Measurements from ENCODE around the gene STXBP4.

STXBP4 gene

DNA sequence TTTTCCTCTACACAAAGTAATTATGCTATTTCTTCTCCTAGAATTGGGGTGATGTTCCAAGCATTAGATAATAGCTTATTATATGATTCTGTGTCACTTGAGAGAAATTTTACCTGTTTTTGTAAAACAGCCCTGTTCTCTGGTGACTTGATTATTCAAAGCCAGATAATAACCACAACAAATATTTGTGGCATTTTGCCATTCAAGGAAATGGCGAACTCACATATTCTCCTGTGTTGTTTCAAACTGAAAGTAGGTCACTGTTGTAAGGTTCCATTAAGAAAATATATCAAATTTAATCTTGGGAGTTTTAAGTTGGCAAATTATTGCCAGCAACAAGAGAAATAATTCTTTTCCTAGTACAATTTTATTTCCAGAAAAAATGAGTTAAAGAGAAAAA, 124.8 kb downstream of the STXBP4 start:
- Histone ChIP-seq H3K36me3 (ENCODE audit: control insufficient read depth, insufficient read depth, low read length) (no peaks in the 10 kb centered on the region), H3K9ac (ENCODE audit: low read length) (no peak overlapping the region), H3K4me1 (ENCODE audit: control insufficient read depth, insufficient read depth, low read length) (no peaks in the 10 kb centered on the region), H3K9me3 (ENCODE audit: control insufficient read depth, low read length) (no peaks in the 10 kb centered on the region), H3K27me3 (ENCODE audit: control insufficient read depth, insufficient read depth, low read length) (no peaks in the 10 kb centered on the region), H3K4me3 (ENCODE audit: low read length) (no peak overlapping the region)

- Histone ChIP-seq H3K4me1 (ENCODE audit: control insufficient read depth, insufficient read depth, low read length) (no peaks in the 10 kb centered on the region), H3K4me3 (ENCODE audit: low read length) (no peak overlapping the region), H3K9me3 (ENCODE audit: control insufficient read depth, low read length) (no peaks in the 10 kb centered on the region), H3K27me3 (ENCODE audit: control insufficient read depth, insufficient read depth, low read length) (no peaks in the 10 kb centered on the region), H3K9ac (ENCODE audit: low read length) (no peak overlapping the region), H3K36me3 (ENCODE audit: control insufficient read depth, insufficient read depth, low read length) (no peaks in the 10 kb centered on the region)
Measured at GRCh38 chr17:55098765-55099164, 130.2 kb downstream of the STXBP4 start.

DNA sequence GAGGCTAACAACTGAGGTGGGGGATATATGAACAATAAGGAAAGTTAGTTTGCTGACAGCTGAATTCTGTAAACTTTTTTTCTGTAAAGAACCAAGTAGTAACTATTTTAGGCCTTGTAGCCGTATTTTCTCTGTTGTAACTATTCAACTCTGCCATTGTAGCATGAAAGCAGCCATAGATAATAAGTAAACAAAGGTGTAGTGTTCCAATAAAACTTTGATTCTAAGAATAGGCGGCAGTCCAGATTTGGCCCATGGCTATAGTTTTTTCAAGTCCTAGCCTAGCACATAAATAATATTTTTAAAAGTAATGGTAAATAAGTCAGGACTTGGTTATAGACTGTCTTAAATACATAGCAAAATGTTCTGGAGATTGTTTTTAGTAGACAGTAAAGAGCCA, 142.0 kb downstream of the STXBP4 start:
- Histone ChIP-seq H3K4me3 (ENCODE audit: low read length) (no peak overlapping the region), H3K9ac (ENCODE audit: low read length) (no peak overlapping the region), H3K4me1 (ENCODE audit: control insufficient read depth, insufficient read depth, low read length) (no peaks in the 10 kb centered on the region), H3K9me3 (ENCODE audit: control insufficient read depth, low read length) (no peaks in the 10 kb centered on the region), H3K36me3 (ENCODE audit: control insufficient read depth, insufficient read depth, low read length) (no peaks in the 10 kb centered on the region), H3K27me3 (ENCODE audit: control insufficient read depth, insufficient read depth, low read length) (no peaks in the 10 kb centered on the region)

GRCh38 chr17:55114283-55114682, 145.7 kb downstream of the STXBP4 start:
- Histone ChIP-seq H3K9ac (ENCODE audit: low read length) (no peak overlapping the region), H3K4me3 (ENCODE audit: low read length) (no peak overlapping the region), H3K36me3 (ENCODE audit: control insufficient read depth, insufficient read depth, low read length) (no peaks in the 10 kb centered on the region), H3K4me1 (ENCODE audit: control insufficient read depth, insufficient read depth, low read length) (no peaks in the 10 kb centered on the region), H3K27me3 (ENCODE audit: control insufficient read depth, insufficient read depth, low read length) (no peaks in the 10 kb centered on the region), H3K9me3 (ENCODE audit: control insufficient read depth, low read length) (no peaks in the 10 kb centered on the region)

DNA sequence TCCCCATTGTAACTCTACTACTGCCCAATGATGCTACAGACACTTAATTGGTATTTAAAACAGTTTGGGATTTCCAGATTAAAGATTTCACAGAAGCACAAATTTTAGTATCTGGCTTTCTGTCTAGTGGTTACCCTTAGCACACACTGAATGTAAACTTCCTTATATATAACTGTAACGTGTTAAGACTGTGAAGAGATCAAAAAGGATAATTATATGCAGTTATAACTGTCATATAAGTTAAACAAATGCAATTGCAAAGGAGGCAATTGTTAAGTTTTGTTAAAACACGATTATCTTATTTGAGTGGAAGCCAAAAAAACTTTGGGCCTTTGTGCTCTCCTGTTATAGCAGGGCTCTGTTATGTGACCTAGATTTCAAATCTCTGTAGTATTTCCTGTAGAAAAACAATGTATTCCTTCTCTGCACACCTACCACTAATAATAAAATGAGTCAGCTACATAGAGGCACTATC, 147.9 kb downstream of the STXBP4 start:
- Histone ChIP-seq H3K9ac (ENCODE audit: low read length) (no peak overlapping the region), H3K4me3 (ENCODE audit: low read length) (no peak overlapping the region)

DNA sequence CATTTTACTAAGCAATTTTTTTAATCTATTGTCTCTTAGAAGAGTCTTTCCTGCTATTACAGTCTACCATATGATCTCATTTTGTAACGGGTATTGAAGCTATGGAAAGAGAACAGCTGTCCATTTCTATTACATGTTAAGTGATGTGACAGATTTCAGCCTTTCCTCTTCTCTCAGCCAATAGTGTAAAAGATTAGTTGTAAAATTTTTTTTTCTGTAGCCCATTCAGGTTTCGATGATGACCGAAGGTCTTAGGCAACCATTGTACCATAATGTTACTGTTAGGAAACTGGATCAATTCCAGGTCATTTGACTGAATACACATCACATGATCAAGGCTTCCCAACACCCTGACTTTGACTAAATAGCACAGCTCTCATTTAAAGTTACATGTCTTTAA, 148.6 kb downstream of the STXBP4 start:
- Histone ChIP-seq H3K9ac (ENCODE audit: low read length) (no peak overlapping the region), H3K4me3 (ENCODE audit: low read length) (no peak overlapping the region), H3K36me3 (ENCODE audit: control insufficient read depth, insufficient read depth, low read length) (no peaks in the 10 kb centered on the region), H3K4me1 (ENCODE audit: control insufficient read depth, insufficient read depth, low read length) (no peaks in the 10 kb centered on the region), H3K27me3 (ENCODE audit: control insufficient read depth, insufficient read depth, low read length) (no peaks in the 10 kb centered on the region), H3K9me3 (ENCODE audit: control insufficient read depth, low read length) (no peaks in the 10 kb centered on the region)

More for the DNA sequence above, 147.9 kb downstream of the STXBP4 start:
- H3K9me3 ChIP-seq (ENCODE audit: control insufficient read depth, low read length), result no peaks in the 10 kb centered on the region
- H3K36me3 ChIP-seq (ENCODE audit: control insufficient read depth, insufficient read depth, low read length), result no peaks in the 10 kb centered on the region
- H3K27me3 ChIP-seq (ENCODE audit: control insufficient read depth, insufficient read depth, low read length), result no peaks in the 10 kb centered on the region
- no peaks in the 10 kb centered on the region for H3K4me1 ChIP-seq (ENCODE audit: control insufficient read depth, insufficient read depth, low read length)

GRCh38 chr17:55120651-55121050, 152.1 kb downstream of the STXBP4 start:
- no peaks in the 10 kb centered on the region for H3K27me3 ChIP-seq (ENCODE audit: control insufficient read depth, insufficient read depth, low read length)
- no peak overlapping the region for H3K9ac ChIP-seq (ENCODE audit: low read length)
- no peaks in the 10 kb centered on the region for H3K4me1 ChIP-seq (ENCODE audit: control insufficient read depth, insufficient read depth, low read length)
- H3K4me3 ChIP-seq (ENCODE audit: low read length), result no peak overlapping the region
- no peaks in the 10 kb centered on the region for H3K9me3 ChIP-seq (ENCODE audit: control insufficient read depth, low read length)
- no peaks in the 10 kb centered on the region for H3K36me3 ChIP-seq (ENCODE audit: control insufficient read depth, insufficient read depth, low read length)

- H3K4me1 ChIP-seq (ENCODE audit: control insufficient read depth, insufficient read depth, low read length), result no peaks in the 10 kb centered on the region
- no peak overlapping the region for H3K9ac ChIP-seq (ENCODE audit: low read length)
- no peaks in the 10 kb centered on the region for H3K36me3 ChIP-seq (ENCODE audit: control insufficient read depth, insufficient read depth, low read length)
- H3K4me3 ChIP-seq (ENCODE audit: low read length), result no peak overlapping the region
- H3K9me3 ChIP-seq (ENCODE audit: control insufficient read depth, low read length), result no peaks in the 10 kb centered on the region
- H3K27me3 ChIP-seq (ENCODE audit: control insufficient read depth, insufficient read depth, low read length), result no peaks in the 10 kb centered on the region
Measured at GRCh38 chr17:55121268-55121667, 152.7 kb downstream of the STXBP4 start.

- Histone ChIP-seq H3K4me3 (ENCODE audit: low read length) (no peak overlapping the region), H3K9me3 (ENCODE audit: control insufficient read depth, low read length) (no peaks in the 10 kb centered on the region), H3K9ac (ENCODE audit: low read length) (no peak overlapping the region), H3K4me1 (ENCODE audit: control insufficient read depth, insufficient read depth, low read length) (no peaks in the 10 kb centered on the region), H3K36me3 (ENCODE audit: control insufficient read depth, insufficient read depth, low read length) (no peaks in the 10 kb centered on the region), H3K27me3 (ENCODE audit: control insufficient read depth, insufficient read depth, low read length) (no peaks in the 10 kb centered on the region)
Measured at GRCh38 chr17:55122114-55122513, 153.5 kb downstream of the STXBP4 start.

GRCh38 chr17:55124730-55125360, 156.3 kb downstream of the STXBP4 start:
- Histone ChIP-seq H3K9ac (ENCODE audit: low read length) (no peak overlapping the region), H3K36me3 (ENCODE audit: control insufficient read depth, insufficient read depth, low read length) (no peaks in the 10 kb centered on the region), H3K9me3 (ENCODE audit: control insufficient read depth, low read length) (no peaks in the 10 kb centered on the region), H3K27me3 (ENCODE audit: control insufficient read depth, insufficient read depth, low read length) (no peaks in the 10 kb centered on the region), H3K4me1 (ENCODE audit: control insufficient read depth, insufficient read depth, low read length) (no peaks in the 10 kb centered on the region), H3K4me3 (ENCODE audit: low read length) (no peak overlapping the region)

DNA sequence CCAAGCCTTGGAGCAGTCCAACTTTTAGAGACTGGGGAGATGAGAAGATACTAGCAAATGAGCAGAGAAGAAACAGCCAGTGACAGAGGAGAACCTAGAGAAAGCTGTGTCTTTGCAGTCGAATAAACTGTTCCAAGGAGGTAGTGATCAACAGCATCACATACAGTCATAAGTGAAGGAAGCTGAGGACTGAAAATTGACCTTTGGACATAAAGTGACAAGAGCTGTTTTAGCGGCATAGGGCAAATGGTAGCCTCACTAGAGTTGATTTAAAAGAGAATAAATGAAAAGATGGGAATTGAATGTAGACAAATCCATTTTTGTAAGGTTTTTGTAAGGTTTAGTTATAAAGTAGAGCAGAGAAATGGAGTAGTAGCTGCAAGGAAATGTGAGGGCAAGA, 165.0 kb downstream of the STXBP4 start:
- no peaks in the 10 kb centered on the region for H3K27me3 ChIP-seq (ENCODE audit: control insufficient read depth, insufficient read depth, low read length)
- H3K9ac ChIP-seq (ENCODE audit: low read length), result no peak overlapping the region
- no peaks in the 10 kb centered on the region for H3K9me3 ChIP-seq (ENCODE audit: control insufficient read depth, low read length)
- no peaks in the 10 kb centered on the region for H3K4me1 ChIP-seq (ENCODE audit: control insufficient read depth, insufficient read depth, low read length)
- no peak overlapping the region for H3K4me3 ChIP-seq (ENCODE audit: low read length)
- no peaks in the 10 kb centered on the region for H3K36me3 ChIP-seq (ENCODE audit: control insufficient read depth, insufficient read depth, low read length)

DNA sequence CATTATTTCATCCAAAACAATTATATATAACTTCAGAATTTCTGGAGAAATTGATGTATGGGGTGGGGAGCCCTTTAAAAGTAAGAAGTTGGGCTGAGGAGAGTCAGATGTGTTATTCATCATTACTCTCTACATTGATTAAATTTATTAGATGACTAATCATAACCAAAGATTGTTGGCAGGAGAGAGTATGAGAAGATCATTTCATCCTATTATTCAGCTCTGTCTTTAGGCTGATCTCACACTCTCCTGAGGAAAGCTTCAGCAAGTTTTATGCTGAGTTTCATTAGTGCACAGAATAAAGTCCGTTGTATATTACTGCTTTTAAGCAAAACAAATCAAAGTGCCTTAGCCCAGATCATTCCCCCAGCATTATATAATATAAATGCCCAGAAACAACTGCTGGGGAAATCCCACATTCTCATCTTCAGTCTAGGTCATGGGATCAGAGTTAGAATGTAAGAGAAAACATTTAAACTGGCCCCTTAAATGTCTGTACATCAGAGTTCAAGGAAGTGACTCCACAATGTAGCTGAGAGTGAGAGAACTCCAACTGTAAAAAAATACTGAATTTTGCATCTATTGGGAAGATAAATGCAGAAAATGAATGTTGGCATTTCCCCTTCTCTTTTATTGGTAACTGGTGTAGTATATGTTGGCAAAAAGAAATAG, 166.1 kb downstream of the STXBP4 start:
- Histone ChIP-seq H3K9me3 (ENCODE audit: control insufficient read depth, low read length) (no peaks in the 10 kb centered on the region), H3K9ac (ENCODE audit: low read length) (no peak overlapping the region), H3K27me3 (ENCODE audit: control insufficient read depth, insufficient read depth, low read length) (no peaks in the 10 kb centered on the region), H3K4me3 (ENCODE audit: low read length) (no peak overlapping the region), H3K36me3 (ENCODE audit: control insufficient read depth, insufficient read depth, low read length) (no peaks in the 10 kb centered on the region), H3K4me1 (ENCODE audit: control insufficient read depth, insufficient read depth, low read length) (no peaks in the 10 kb centered on the region)
